Medulla oblongata (tissue), 1 donor: ENCODE results near the gene ITSN1.
"Not testable (repeated sequence)": the region's sequence is repeated elsewhere in the genome, so short reads cannot be mapped to it uniquely, and the experiment has no call there.

Source experiments
- DNase-seq: peaks from one replicate; pipeline ENCODE4 v3.0.0-alpha.2; 2015; ENCODE audit errors: extremely low spot score

Gene ITSN1

GRCh38 chr21:33767960-33768359 lies 125.7 kb downstream of the ITSN1 start:
- no peak for DNase-seq

GRCh38 chr21:33769057-33769456 lies 126.8 kb downstream of the ITSN1 start:
- DNase-seq, result no peak

- no peak for DNase-seq
These were observed 128.2 kb downstream of the ITSN1 start for GRCh38 chr21:33770542-33770941.

- DNase-seq, result no peak
These were observed 129.7 kb downstream of the ITSN1 start for GRCh38 chr21:33771976-33772375.

GRCh38 chr21:33774551-33774950 lies 132.2 kb downstream of the ITSN1 start:
- DNase-seq, result no peak

- DNase-seq, result no peak
These were observed 133.0 kb downstream of the ITSN1 start for GRCh38 chr21:33775100-33775828.

- no peak for DNase-seq
These were observed 138.3 kb downstream of the ITSN1 start for GRCh38 chr21:33780631-33781030.

GRCh38 chr21:33781121-33781520 lies 138.8 kb downstream of the ITSN1 start:
- DNase-seq, result no peak

- DNase-seq, result no peak
These were observed 141.1 kb downstream of the ITSN1 start for GRCh38 chr21:33783187-33783979.

- DNase-seq, result no peak
These were observed 145.1 kb downstream of the ITSN1 start for GRCh38 chr21:33787431-33787830.

- not testable (repeated sequence) for DNase-seq
These were observed 146.1 kb downstream of the ITSN1 start for GRCh38 chr21:33788438-33788837.

GRCh38 chr21:33789697-33790096 lies 147.4 kb downstream of the ITSN1 start:
- DNase-seq, result no peak

- no peak for DNase-seq
These were observed 148.8 kb downstream of the ITSN1 start for GRCh38 chr21:33791073-33791472.

GRCh38 chr21:33794596-33794995 lies 152.3 kb downstream of the ITSN1 start:
- DNase-seq, result no peak

GRCh38 chr21:33797565-33797964 lies 155.3 kb downstream of the ITSN1 start:
- DNase-seq, result no peak

- DNase-seq, result no peak
These were observed 157.2 kb downstream of the ITSN1 start for GRCh38 chr21:33799378-33800090.

- no peak for DNase-seq
These were observed 158.6 kb downstream of the ITSN1 start for GRCh38 chr21:33800753-33801423.

GRCh38 chr21:33801424-33802405 lies 159.4 kb downstream of the ITSN1 start:
- DNase-seq, result no peak

GRCh38 chr21:33802481-33802880 lies 160.2 kb downstream of the ITSN1 start:
- no peak for DNase-seq

GRCh38 chr21:33808715-33809367 lies 166.5 kb downstream of the ITSN1 start:
- DNase-seq, result no peak
